ENCODE data around the gene TXNRD1. TPM values are rescaled to one million over a fixed set of nuclear protein-coding genes. Genes with fewer than 3 reads are reported as not detected.

The TXNRD1 gene
- total RNA-seq, 1 donor from 2014 or later = 74.7 TPM

DNA sequence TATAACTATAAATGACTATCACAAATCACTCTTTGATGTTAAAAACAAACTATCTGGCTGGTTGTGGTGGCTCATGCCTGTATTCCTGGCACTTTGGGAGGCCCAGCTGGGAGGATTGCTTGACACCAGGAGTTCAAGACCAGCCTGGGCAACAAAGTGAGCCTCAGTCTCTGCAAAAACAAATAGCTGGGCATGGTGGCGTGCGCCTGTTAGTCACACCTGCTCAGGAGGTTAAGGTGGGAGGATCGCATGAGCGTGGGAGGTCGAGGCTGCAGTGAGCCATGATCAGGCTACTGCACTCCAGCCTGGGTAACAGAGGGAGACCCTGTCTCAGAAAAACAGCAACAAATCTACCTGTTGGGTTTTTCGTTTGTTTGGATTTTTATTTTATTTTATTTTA lies 5.4 kb downstream of the TXNRD1 start:
- peak overlapping the region; percentile 75 for H3K27ac Mint-ChIP-seq
- DNase-seq (ENCODE audit: low spot score in 2 of 2, unreplicated experiment in 2 of 2) = no peak
- no peak for TF ChIP-seq CTCF (IDR thresholded peaks at IDR 0.05; ENCODE audit: unreplicated experiment)
- no peaks in the 10 kb centered on the region for H3K27me3 Mint-ChIP-seq (ENCODE audit: low read depth)
- no peak overlapping the region for H3K4me3 Mint-ChIP-seq
- H3K36me3 Mint-ChIP-seq = peaks cover 4% of the 10 kb centered on the region
- peaks cover 46% of the 10 kb centered on the region for H3K4me1 Mint-ChIP-seq
- H3K9me3 Mint-ChIP-seq = peaks cover 3% of the 10 kb centered on the region

GRCh38 chr12:104222976-104223375 lies 7.4 kb downstream of the TXNRD1 start:
- no peak for DNase-seq (ENCODE audit: low spot score in 2 of 2, unreplicated experiment in 2 of 2)
- Mint-ChIP-seq H3K36me3 (no peaks in the 10 kb centered on the region), H3K27ac (peak overlapping the region; percentile 2)

DNA sequence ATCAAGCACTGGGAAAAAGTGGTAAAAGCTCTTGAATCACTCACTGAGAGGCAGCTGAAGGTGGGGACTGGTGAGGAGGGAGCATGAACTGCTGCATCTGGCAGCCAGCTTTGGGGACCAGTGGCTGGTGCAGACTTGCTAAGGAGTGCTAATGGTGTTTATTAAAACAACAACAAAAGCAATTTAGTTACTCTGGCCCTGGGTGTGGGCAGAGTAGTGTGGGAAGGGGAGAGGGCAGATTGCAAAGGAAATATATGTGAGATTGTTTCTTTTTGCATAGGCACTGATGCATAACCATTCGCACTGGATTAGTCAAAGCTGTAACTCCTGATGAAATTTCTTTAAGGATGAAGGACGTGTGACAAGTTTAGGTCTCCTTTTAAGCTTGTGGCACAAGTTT lies 8.1 kb downstream of the TXNRD1 start:
- Mint-ChIP-seq H3K4me3 (no peak overlapping the region), H3K27me3 (ENCODE audit: low read depth) (no peaks in the 10 kb centered on the region), H3K36me3 (no peaks in the 10 kb centered on the region), H3K27ac (peak overlapping the region; percentile 32), H3K4me1 (peaks cover 48% of the 10 kb centered on the region), H3K9me3 (no peaks in the 10 kb centered on the region)
- TF ChIP-seq CTCF (IDR thresholded peaks at IDR 0.05; ENCODE audit: unreplicated experiment) = no peak
- no peak for DNase-seq (ENCODE audit: low spot score in 2 of 2, unreplicated experiment in 2 of 2)

More at GRCh38 chr12:104222976-104223375, 7.4 kb downstream of the TXNRD1 start:
- peaks cover 48% of the 10 kb centered on the region for H3K4me1 Mint-ChIP-seq
- H3K4me3 Mint-ChIP-seq = no peak overlapping the region
- H3K9me3 Mint-ChIP-seq = no peaks in the 10 kb centered on the region
- no peak for TF ChIP-seq CTCF (IDR thresholded peaks at IDR 0.05; ENCODE audit: unreplicated experiment)
- no peaks in the 10 kb centered on the region for H3K27me3 Mint-ChIP-seq (ENCODE audit: low read depth)

- no peaks in the 10 kb centered on the region for H3K27me3 Mint-ChIP-seq (ENCODE audit: low read depth)
- H3K4me1 Mint-ChIP-seq = peaks cover 28% of the 10 kb centered on the region
- peaks cover 4% of the 10 kb centered on the region for H3K36me3 Mint-ChIP-seq
- H3K9me3 Mint-ChIP-seq = peaks cover 4% of the 10 kb centered on the region
- H3K27ac Mint-ChIP-seq = no peak overlapping the region
- H3K4me3 Mint-ChIP-seq = no peak overlapping the region
- TF ChIP-seq CTCF (IDR thresholded peaks at IDR 0.05; ENCODE audit: unreplicated experiment) = no peak
- no peak for DNase-seq (ENCODE audit: low spot score in 2 of 2, unreplicated experiment in 2 of 2)
These were observed 11.1 kb downstream of the TXNRD1 start for GRCh38 chr12:104226672-104227071.

DNA sequence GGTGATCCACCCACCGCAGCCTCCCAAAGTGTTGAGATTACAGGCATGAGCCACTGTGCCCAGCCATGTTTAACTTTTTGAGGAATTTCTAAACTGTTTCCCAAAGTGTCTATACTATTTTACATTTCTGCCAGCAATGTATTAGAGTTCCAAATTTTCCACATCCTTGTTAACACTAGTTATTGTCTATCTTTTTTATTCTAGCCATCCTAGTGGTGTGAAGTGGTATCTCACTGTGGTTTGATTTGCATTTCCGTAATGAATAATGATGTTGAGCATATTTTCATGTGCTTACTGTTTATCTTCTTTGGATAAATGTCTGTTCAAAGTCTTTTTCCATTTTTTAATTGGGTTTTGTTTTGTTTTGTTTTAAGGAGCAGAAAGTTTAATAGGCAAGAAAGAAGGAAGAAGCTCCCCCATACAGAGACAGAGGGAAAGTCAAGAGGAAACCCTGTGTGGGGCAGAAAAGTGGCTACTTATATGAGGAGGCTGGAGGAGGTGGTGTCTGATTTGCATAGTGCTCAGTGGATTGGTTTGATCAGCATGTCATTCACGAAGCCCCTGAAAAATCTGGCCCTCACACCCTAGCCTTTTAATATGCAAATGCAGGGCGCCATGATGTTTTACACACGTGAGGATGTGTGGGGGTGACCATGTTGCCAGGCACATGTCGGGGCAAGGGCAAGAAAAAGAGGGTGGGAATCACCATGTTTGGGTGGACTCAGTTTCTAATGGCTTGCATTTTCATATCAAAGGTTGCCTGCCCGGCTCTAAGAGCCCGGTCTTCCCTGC lies 14.9 kb downstream of the TXNRD1 start:
- H3K4me3 Mint-ChIP-seq = no peak overlapping the region
- H3K9me3 Mint-ChIP-seq = peaks cover 24% of the 10 kb centered on the region
- H3K36me3 Mint-ChIP-seq = peaks cover 11% of the 10 kb centered on the region
- no peak overlapping the region for H3K27ac Mint-ChIP-seq
- peak; percentile 50 for TF ChIP-seq CTCF (IDR thresholded peaks at IDR 0.05; ENCODE audit: unreplicated experiment)
- no peaks in the 10 kb centered on the region for H3K27me3 Mint-ChIP-seq (ENCODE audit: low read depth)
- peaks cover 4% of the 10 kb centered on the region for H3K4me1 Mint-ChIP-seq
- DNase-seq (ENCODE audit: low spot score in 2 of 2, unreplicated experiment in 2 of 2) = no peak
